ENCODE measurements around the gene KDM2A.

The KDM2A gene

DNA sequence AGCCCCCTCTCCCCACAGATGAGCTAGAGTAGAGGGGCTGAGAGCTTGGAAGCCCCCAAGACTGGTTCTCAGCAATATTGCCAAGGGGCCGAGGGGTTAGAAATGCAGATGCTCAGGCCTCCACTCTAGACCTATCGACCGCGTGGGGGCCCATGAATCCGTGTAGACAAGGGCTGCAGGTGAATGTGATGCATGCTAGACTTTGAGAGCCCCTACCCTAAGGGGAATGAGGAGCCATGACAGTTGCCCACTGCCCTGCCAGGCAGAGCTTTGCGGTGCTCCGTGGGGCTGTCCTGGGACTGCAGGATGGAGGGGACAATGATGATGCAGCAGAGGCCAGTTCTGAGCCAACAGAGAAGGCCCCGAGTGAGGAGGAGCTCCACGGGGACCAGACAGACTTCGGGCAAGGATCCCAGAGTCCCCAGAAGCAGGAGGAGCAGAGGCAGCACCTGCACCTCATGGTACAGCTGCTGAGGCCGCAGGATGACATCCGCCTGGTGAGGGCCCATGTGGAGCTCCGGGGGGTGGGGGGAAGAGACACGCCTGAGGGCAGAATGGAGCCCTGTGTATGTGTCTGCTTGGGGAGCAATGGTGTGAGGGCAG, 185.5 kb downstream of the KDM2A start:
- no peaks in the 10 kb centered on the region for H3K27me3 ChIP-seq (ENCODE audit: low read depth)
- H3K4me1 ChIP-seq, result peaks cover 18% of the 10 kb centered on the region
- DNase-seq (ENCODE audit: low spot score in 2 of 2), result no peak
- in situ Hi-C loops (cut with MboI; ENCODE audit: low sequenced_read_pairs), result no loop called here
- peak overlapping the region; percentile 72 for H3K4me3 ChIP-seq
- peaks cover 17% of the 10 kb centered on the region for H3K36me3 ChIP-seq (replicated peaks)
- H3K9me3 ChIP-seq, result no peaks in the 10 kb centered on the region

DNA sequence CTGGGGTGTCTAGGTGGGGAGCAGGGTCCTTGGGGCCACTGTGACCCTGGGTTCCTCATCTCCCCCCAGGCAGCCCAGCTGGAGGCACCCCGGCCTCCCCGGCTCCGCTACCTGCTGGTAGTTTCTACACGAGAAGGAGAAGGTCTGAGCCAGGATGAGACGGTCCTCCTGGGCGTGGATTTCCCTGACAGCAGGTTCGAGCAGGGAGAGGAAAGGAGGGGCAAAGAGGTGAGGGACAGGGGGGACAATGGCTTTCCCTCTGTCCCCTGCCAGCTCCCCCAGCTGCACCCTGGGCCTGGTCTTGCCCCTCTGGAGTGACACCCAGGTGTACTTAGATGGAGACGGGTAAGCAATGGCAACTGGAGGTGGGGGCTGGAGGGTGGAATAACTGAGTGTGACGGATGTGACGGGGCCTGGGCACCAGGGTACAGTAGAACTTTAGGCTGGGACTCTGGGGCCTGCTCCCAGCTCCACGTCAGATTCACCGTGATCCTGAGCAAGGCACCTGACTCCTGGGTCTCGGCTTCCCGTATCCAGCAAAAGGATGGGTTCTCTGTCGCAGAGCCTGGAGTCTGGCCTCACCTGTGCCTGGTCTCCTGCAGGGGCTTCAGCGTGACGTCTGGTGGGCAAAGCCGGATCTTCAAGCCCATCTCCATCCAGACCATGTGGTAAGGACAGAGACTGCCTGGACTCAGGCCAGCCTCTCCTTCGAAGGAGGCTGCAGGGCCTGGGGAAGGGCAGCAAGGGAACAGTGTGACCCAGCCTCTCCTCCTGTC, 187.9 kb downstream of the KDM2A start:
- Histone ChIP-seq H3K36me3 (replicated peaks) (peaks cover 14% of the 10 kb centered on the region), H3K9me3 (no peaks in the 10 kb centered on the region), H3K4me1 (peaks cover 18% of the 10 kb centered on the region), H3K4me3 (no peak overlapping the region), H3K27me3 (ENCODE audit: low read depth) (no peaks in the 10 kb centered on the region)
- in situ Hi-C loops (cut with MboI; ENCODE audit: low sequenced_read_pairs), result no loop called here
- DNase-seq (ENCODE audit: low spot score in 2 of 2), result peak in 1 of 2 experiments; percentile 7

DNA sequence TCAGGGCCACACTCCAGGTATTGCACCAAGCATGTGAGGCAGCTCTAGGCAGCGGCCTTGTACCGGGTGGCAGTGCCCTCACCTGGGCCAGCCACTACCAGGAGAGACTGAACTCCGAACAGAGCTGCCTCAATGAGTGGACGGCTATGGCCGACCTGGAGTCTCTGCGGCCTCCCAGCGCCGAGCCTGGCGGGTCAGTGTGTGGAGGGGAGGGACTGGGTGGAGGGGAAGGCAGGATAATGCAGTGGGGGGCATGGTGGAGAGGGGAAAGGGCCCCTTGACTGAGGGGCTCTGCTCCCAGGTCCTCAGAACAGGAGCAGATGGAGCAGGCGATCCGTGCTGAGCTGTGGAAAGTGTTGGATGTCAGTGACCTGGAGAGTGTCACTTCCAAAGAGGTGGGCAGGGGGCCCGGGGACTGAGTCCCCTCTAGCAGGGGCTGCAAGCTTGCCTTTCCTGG, 188.5 kb downstream of the KDM2A start:
- no peaks in the 10 kb centered on the region for H3K9me3 ChIP-seq
- H3K4me1 ChIP-seq, result peaks cover 13% of the 10 kb centered on the region
- peaks cover 14% of the 10 kb centered on the region for H3K36me3 ChIP-seq (replicated peaks)
- H3K27me3 ChIP-seq (ENCODE audit: low read depth), result no peaks in the 10 kb centered on the region
- H3K4me3 ChIP-seq, result no peak overlapping the region
- in situ Hi-C loops (cut with MboI; ENCODE audit: low sequenced_read_pairs), result no loop called here
- DNase-seq (ENCODE audit: low spot score in 2 of 2), result peak in 1 of 2 experiments; percentile 7
